SK-N-MC (cell line): ENCODE measurements around the gene TMEM131L.

Source experiments
- EZH2 ChIP-seq: fragments of 200-600 bp; sonication (generic); IDR thresholded peaks from one replicate; pipeline ENCODE4 v1.6.1; 2017; ENCODE audit warnings: antibody characterized with exemption
- FOXP2 ChIP-seq: optimal IDR thresholded peaks from 2 replicates; pipeline ENCODE3; 2011; ENCODE audit warnings: mild to moderate bottlenecking, moderate library complexity; ENCODE audit not compliant: insufficient read depth; ENCODE audit errors: extremely low read length, control extremely low read depth
- POLR2AphosphoS5 ChIP-seq: IDR thresholded peaks from 2 replicates; pipeline ENCODE4 v1.6.1; 2012; ENCODE audit warnings: mild to moderate bottlenecking, low read depth, low read length, borderline replicate concordance

- TF ChIP-seq EZH2 (no peak), POLR2AphosphoS5 (no peak), FOXP2 (no peak)
These were observed 89.7 kb downstream of the TMEM131L start for GRCh38 chr4:153555730-153556434.
